Ecto neural progenitor cell (in vitro differentiated cells): ENCODE data around the gene MCM5.
"Not testable (repeated sequence)": the region's sequence is repeated elsewhere in the genome, so short reads cannot be mapped to it uniquely, and the experiment has no call there.

Experiments
- DNase-seq: peaks from one replicate; pipeline ENCODE4 v3.0.0-alpha.2; 2018; ENCODE audit warnings: low spot score

MCM5 gene

GRCh38 chr22:35399678-35400500, at the start of gene MCM5:
Gene MCM5 (plus strand): TSS chr22:35400140. CDS start chr22:35400439, 299 bp downstream.
- DNase-seq, result peak; percentile 99

- DNase-seq, result peak; percentile 93
These were observed 49.1 kb upstream of the MCM5 start for GRCh38 chr22:35350539-35351503.

- peak; percentile 65 for DNase-seq
These were observed 47.5 kb upstream of the MCM5 start for GRCh38 chr22:35352214-35353111.

- DNase-seq, result no peak
These were observed 46.6 kb upstream of the MCM5 start for GRCh38 chr22:35353318-35353717.

GRCh38 chr22:35354068-35354467, 45.9 kb upstream of the MCM5 start:
- no peak for DNase-seq

GRCh38 chr22:35357883-35358621, 41.9 kb upstream of the MCM5 start:
- no peak for DNase-seq

GRCh38 chr22:35359380-35360065, 40.4 kb upstream of the MCM5 start:
- no peak for DNase-seq

- no peak for DNase-seq
These were observed 38.9 kb upstream of the MCM5 start for GRCh38 chr22:35361001-35361558.

GRCh38 chr22:35363566-35364086, 36.3 kb upstream of the MCM5 start:
- DNase-seq, result no peak

GRCh38 chr22:35364230-35364629, 35.7 kb upstream of the MCM5 start:
- DNase-seq, result not testable (repeated sequence)

GRCh38 chr22:35367331-35367886, 32.5 kb upstream of the MCM5 start:
- no peak for DNase-seq

GRCh38 chr22:35368386-35368785, 31.6 kb upstream of the MCM5 start:
- no peak for DNase-seq

- DNase-seq, result no peak
These were observed 29.9 kb upstream of the MCM5 start for GRCh38 chr22:35369996-35370395.

GRCh38 chr22:35373781-35374180, 26.2 kb upstream of the MCM5 start:
- DNase-seq, result no peak

GRCh38 chr22:35375031-35375430, 24.9 kb upstream of the MCM5 start:
- no peak for DNase-seq

GRCh38 chr22:35375526-35375925, 24.4 kb upstream of the MCM5 start:
- no peak for DNase-seq

GRCh38 chr22:35376728-35377472, 23.0 kb upstream of the MCM5 start:
- DNase-seq, result peak; percentile 92

- DNase-seq, result no peak
These were observed 22.2 kb upstream of the MCM5 start for GRCh38 chr22:35377735-35378134.

GRCh38 chr22:35378621-35379020, 21.3 kb upstream of the MCM5 start:
- DNase-seq, result no peak
